Bronchial epithelial cell (primary cell): ENCODE results near the gene EDN3. TPM values are rescaled to one million over a fixed set of nuclear protein-coding genes. Genes with fewer than 3 reads are reported as not detected.
"Not testable (repeated sequence)": the region's sequence is repeated elsewhere in the genome, so short reads cannot be mapped to it uniquely, and the experiment has no call there.

Source experiments
- DNase-seq: peaks from one replicate; pipeline ENCODE4 v3.0.0-alpha.2; 2010; ENCODE audit warnings: low read depth
- FAIRE-seq: peaks from 2 replicates; lab custom pipeline; 2011; peaks lifted over from hg19 to GRCh38; lab: Jason Lieb, UNC
- H3K27me3 ChIP-seq: 2 replicates; pipeline ENCODE4 v1.5.1; 2011; ENCODE audit warnings: low read length; ENCODE audit not compliant: control insufficient read depth, insufficient read depth
- H3K36me3 ChIP-seq: 2 replicates; pipeline ENCODE4 v1.5.1; 2011; ENCODE audit warnings: low read length; ENCODE audit not compliant: control insufficient read depth, insufficient read depth
- H3K4me3 ChIP-seq: 2 replicates; pipeline ENCODE4 v1.5.1; 2011; ENCODE audit warnings: mild to moderate bottlenecking, low read depth, low read length, control low read depth
- CTCF ChIP-seq: IDR thresholded peaks from 2 replicates; pipeline ENCODE4 v1.5.1; 2011; ENCODE audit warnings: mild to moderate bottlenecking, moderate library complexity, low read length, control low read depth, inconsistent platforms; ENCODE audit not compliant: insufficient read depth, severe bottlenecking
- total RNA-seq: library from RNA; depleted of rRNA; stranded (reverse); fragments of >200 nt; gene quantifications from 2 replicates; pipeline ENCODE4 v1.2.1, GENCODE V29; 2014

Gene EDN3
- total RNA-seq, 1 donor from 2014 or later, result not detected

- no peak for TF ChIP-seq CTCF
- FAIRE-seq, result no peak
Measured at GRCh38 chr20:59336540-59336939, 36.1 kb downstream of the EDN3 start.

DNA sequence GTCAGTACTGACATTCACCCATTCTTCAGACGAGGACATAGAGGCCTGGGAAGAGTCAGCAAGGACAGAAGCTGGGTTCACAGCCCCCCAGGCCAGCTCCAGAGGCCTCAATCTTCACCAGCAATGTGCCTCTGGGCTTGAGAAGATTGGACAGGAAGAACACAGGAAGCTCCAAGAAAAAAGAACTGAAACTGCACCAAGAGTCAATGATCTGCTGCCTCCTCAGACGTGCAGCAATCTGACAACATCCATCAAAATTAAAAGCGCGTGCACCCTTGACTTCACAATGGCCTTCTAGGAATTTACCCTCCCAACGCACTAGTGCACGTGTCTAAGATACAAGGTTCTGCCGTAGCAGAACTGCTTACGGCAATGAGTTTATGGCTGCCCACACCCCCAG, 38.0 kb downstream of the EDN3 start:
- H3K27me3 ChIP-seq, DNase-seq, H3K4me3 ChIP-seq, H3K36me3 ChIP-seq: not testable (repeated sequence)
- peak; percentile 97 for FAIRE-seq

More at GRCh38 chr20:59336540-59336939, 36.1 kb downstream of the EDN3 start:
- Histone ChIP-seq H3K27me3 (no peaks in the 10 kb centered on the region), H3K4me3 (no peak overlapping the region), H3K36me3 (no peaks in the 10 kb centered on the region)
- DNase-seq, result no peak

DNA sequence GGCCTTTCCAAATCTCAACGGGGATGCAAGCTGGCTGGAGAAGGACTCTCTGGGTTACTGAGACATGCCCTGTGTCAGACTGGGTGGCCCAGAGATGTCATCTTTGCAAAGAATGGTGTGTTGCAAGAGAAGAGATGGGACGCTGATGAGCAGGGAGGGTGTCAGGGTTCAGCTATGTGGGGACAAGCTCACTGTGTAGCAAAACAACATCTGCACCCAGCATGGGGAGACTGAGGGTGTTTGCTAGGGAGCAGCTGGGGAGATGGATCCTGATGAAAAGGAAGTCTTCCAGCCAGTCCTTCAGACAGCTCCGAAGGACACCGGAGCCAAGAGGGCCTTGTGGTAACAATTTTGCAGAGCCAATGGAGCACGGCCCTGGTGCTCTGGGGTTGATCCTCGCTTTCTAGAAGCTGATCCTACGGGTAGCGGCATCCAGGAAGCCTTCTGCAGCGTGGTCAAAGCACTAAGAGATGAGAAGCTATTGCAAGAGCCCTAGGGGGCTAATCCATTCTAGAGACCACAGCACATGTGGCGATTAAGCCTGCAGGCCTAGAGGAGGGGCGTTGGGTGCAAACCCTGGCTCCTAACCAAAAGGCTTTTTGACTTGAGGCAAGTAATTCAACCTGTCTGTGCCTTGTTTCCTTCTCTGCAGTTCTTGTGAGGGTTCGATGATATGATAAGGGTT, 39.9 kb downstream of the EDN3 start:
- Histone ChIP-seq H3K27me3 (no peaks in the 10 kb centered on the region), H3K36me3 (no peaks in the 10 kb centered on the region), H3K4me3 (no peak overlapping the region)
- DNase-seq, result no peak
- no peak for FAIRE-seq
- TF ChIP-seq CTCF, result no peak

DNA sequence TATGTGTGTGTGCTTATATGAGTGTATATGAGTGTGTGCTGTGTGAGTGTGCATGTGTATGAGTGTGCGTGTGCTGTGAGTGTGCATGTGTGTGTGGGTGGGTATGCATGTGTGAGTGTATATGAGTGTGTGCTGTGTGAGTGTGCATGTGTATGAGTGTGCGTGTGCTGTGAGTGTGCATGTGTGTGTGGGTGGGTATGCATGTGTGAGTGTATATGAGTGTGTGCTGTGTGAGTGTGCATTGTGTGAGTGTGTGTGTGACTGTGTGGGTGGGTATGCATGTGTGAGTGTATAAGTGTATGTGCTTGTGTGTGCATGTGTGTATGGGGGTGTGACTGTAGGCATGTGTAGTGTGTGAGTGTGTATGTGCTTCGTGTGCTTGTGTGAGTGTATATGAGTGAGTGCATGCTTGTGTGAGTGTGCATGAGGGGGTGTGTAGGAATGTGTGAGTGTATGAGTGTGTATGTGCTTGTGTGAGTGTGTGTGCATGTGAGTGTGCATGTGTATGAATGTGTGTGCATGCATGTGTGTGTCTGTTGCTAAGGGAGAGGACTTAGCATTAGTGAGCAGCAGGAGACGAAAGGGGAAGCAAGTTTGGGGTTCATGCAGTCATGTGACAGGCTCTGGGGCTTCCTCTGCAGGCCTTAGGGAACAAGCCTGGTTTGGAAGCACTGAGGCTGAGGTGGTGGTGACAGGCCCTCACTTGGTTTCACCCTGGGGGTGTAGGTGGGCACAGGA, 41.0 kb downstream of the EDN3 start:
- not testable (repeated sequence) for H3K27me3 ChIP-seq, H3K36me3 ChIP-seq, H3K4me3 ChIP-seq, DNase-seq
- peak; percentile 100 for FAIRE-seq

DNA sequence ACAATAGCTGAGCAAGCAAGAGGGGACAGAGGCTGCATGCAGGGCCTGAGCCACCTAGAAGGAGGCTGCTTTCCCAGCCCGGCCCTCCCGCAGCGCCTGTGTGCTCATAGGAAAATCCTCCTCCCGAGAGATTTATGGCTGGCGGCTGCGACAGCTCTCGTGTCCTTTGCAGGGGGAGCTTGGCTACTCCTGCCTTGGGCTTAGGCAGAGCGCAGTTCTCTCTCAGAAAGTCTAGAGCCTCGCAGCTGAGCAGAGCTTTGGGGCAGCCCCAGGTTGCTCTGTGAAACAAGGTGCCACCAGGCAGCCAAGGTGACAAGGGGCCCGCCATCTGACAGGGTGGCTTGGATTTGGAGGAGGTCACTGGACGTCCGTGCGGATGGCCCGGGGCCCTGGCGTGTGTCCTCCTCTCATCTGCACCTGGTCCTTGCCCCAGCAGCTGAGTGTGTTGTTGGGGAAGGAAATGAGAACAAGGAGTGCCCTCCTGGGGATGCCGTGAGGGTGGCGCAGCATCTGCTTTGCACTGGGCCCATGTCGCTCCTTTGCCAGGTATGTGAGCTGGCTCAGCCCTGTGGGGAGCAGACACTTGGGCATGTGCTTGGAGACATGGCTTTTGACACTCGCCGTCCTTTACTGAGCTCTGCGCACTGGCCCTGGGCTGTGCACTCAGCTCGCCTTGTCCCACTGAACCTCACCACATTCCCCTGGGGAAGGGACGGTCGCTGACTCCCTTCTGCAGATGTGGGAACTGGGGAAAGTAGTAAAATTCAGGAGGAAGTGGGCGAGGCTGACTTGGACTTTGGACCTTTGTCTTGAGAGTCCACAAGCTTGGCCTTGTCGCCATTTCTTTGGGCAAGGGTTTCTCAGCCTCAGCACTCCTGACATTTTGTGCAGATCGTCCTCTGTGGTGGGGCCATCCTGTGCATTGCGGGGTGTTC, 41.9 kb downstream of the EDN3 start:
- no peak for TF ChIP-seq CTCF
- FAIRE-seq, result no peak
- H3K4me3 ChIP-seq, result no peak overlapping the region
- H3K27me3 ChIP-seq, result no peaks in the 10 kb centered on the region
- H3K36me3 ChIP-seq, result no peaks in the 10 kb centered on the region
- DNase-seq, result no peak

GRCh38 chr20:59346061-59346460, 45.6 kb downstream of the EDN3 start:
- TF ChIP-seq CTCF, result no peak
- Histone ChIP-seq H3K4me3 (no peak overlapping the region), H3K27me3 (no peaks in the 10 kb centered on the region), H3K36me3 (no peaks in the 10 kb centered on the region)
- DNase-seq, result no peak
- no peak for FAIRE-seq
